HEK293 (cell line): ENCODE results near the gene ALDOA.

Source experiments
- AEBP2 ChIP-seq: fragments of 450-650 bp; formaldehyde crosslinking; IDR thresholded peaks from 2 replicates; pipeline ENCODE4 v1.5.1; 2016; ENCODE audit warnings: missing biosample characterization, missing genetic modification characterization, borderline replicate concordance
- BCL6B ChIP-seq: fragments of 450-650 bp; formaldehyde crosslinking; IDR thresholded peaks from 2 replicates; pipeline ENCODE4 v1.5.1; 2017; ENCODE audit warnings: missing biosample characterization, missing genetic modification characterization
- GFI1B ChIP-seq: fragments of 450-650 bp; formaldehyde crosslinking; IDR thresholded peaks from 2 replicates; pipeline ENCODE4 v1.5.1; 2016; ENCODE audit warnings: missing biosample characterization, missing genetic modification characterization
- GLI4 ChIP-seq: fragments of 450-650 bp; formaldehyde crosslinking; IDR thresholded peaks from 2 replicates; pipeline ENCODE4 v1.5.1; 2016; ENCODE audit warnings: missing biosample characterization, missing genetic modification characterization
- MEIS1 ChIP-seq: sonication (generic); formaldehyde crosslinking; IDR thresholded peaks from 2 replicates; pipeline ENCODE4 v1.8.1; 2022; ENCODE audit warnings: missing genetic modification reagents, mild to moderate bottlenecking, borderline replicate concordance
- PBX3 ChIP-seq: sonication (generic); formaldehyde crosslinking; IDR thresholded peaks from 2 replicates; pipeline ENCODE4 v1.8.1; 2022; ENCODE audit warnings: mild to moderate bottlenecking, moderate library complexity, missing genetic modification reagents
- PRDM6 ChIP-seq: fragments of 450-650 bp; formaldehyde crosslinking; IDR thresholded peaks from 2 replicates; pipeline ENCODE4 v1.5.1; 2017; ENCODE audit warnings: missing biosample characterization, missing genetic modification characterization
- SALL2 ChIP-seq: fragments of 450-650 bp; formaldehyde crosslinking; IDR thresholded peaks from 2 replicates; pipeline ENCODE4 v1.5.0; 2017; ENCODE audit warnings: missing biosample characterization, mild to moderate bottlenecking, missing genetic modification characterization, borderline replicate concordance
- SP3 ChIP-seq: fragments of 450-650 bp; formaldehyde crosslinking; IDR thresholded peaks from 2 replicates; pipeline ENCODE4 v1.5.1; 2016; ENCODE audit warnings: missing biosample characterization, missing genetic modification characterization
- SP7 ChIP-seq: fragments of 450-650 bp; formaldehyde crosslinking; IDR thresholded peaks from 2 replicates; pipeline ENCODE4 v1.5.1; 2016; ENCODE audit warnings: missing biosample characterization, missing genetic modification characterization
- TRIM28 ChIP-seq: IDR thresholded peaks from 2 replicates; pipeline ENCODE4 v1.6.1; 2011; ENCODE audit warnings: low read length, control low read depth, borderline replicate concordance
- YY1 ChIP-seq: fragments of 450-650 bp; formaldehyde crosslinking; IDR thresholded peaks from 2 replicates; pipeline ENCODE4 v1.5.1; 2018; ENCODE audit warnings: missing biosample characterization, missing genetic modification characterization
- ZBTB8A ChIP-seq: fragments of 450-650 bp; formaldehyde crosslinking; IDR thresholded peaks from 2 replicates; pipeline ENCODE4 v1.5.1; 2016; ENCODE audit warnings: missing biosample characterization, missing genetic modification characterization
- ZFP41 ChIP-seq: fragments of 450-650 bp; formaldehyde crosslinking; IDR thresholded peaks from 2 replicates; pipeline ENCODE4 v1.5.1; 2016; ENCODE audit warnings: missing biosample characterization, missing genetic modification characterization, borderline replicate concordance
- ZNF112 ChIP-seq: fragments of 450-650 bp; formaldehyde crosslinking; IDR thresholded peaks from 2 replicates; pipeline ENCODE4 v1.5.0; 2017; ENCODE audit warnings: missing biosample characterization, missing genetic modification characterization
- ZNF157 ChIP-seq: fragments of 450-650 bp; formaldehyde crosslinking; IDR thresholded peaks from 2 replicates; pipeline ENCODE4 v1.5.1; 2016; ENCODE audit warnings: missing biosample characterization, missing genetic modification characterization
- ZNF335 ChIP-seq: fragments of 450-650 bp; formaldehyde crosslinking; conservative IDR thresholded peaks from 2 replicates; pipeline ENCODE4 v1.5.1; 2016; ENCODE audit warnings: missing biosample characterization, missing genetic modification characterization
- ZNF362 ChIP-seq: fragments of 450-650 bp; formaldehyde crosslinking; IDR thresholded peaks from 2 replicates; pipeline ENCODE4 v1.5.1; 2016; ENCODE audit warnings: missing biosample characterization, missing genetic modification characterization
- ZNF398 ChIP-seq: fragments of 450-650 bp; formaldehyde crosslinking; IDR thresholded peaks from 2 replicates; pipeline ENCODE4 v1.5.1; 2017; ENCODE audit warnings: missing biosample characterization, missing genetic modification characterization
- ZNF416 ChIP-seq: fragments of 450-650 bp; formaldehyde crosslinking; IDR thresholded peaks from 2 replicates; pipeline ENCODE4 v1.5.1; 2016; ENCODE audit warnings: missing biosample characterization, missing genetic modification characterization
- ZNF423 ChIP-seq: fragments of 450-650 bp; formaldehyde crosslinking; IDR thresholded peaks from 2 replicates; pipeline ENCODE4 v1.5.1; 2016; ENCODE audit warnings: missing biosample characterization, missing genetic modification characterization
- ZNF488 ChIP-seq: fragments of 450-650 bp; formaldehyde crosslinking; IDR thresholded peaks from 2 replicates; pipeline ENCODE4 v1.5.1; 2016; ENCODE audit warnings: missing biosample characterization, missing genetic modification characterization
- ZNF529 ChIP-seq: fragments of 450-650 bp; formaldehyde crosslinking; IDR thresholded peaks from 2 replicates; pipeline ENCODE4 v1.5.1; 2017; ENCODE audit warnings: missing genetic modification characterization, missing biosample characterization; ENCODE audit not compliant: insufficient replicate concordance
- ZNF558 ChIP-seq: fragments of 450-650 bp; formaldehyde crosslinking; IDR thresholded peaks from 2 replicates; pipeline ENCODE4 v1.5.1; 2016; ENCODE audit warnings: missing biosample characterization, missing genetic modification characterization
- ZNF621 ChIP-seq: fragments of 450-650 bp; formaldehyde crosslinking; IDR thresholded peaks from 2 replicates; pipeline ENCODE4 v1.5.1; 2017; ENCODE audit warnings: missing biosample characterization, missing genetic modification characterization
- ZNF654 ChIP-seq: fragments of 450-650 bp; formaldehyde crosslinking; IDR thresholded peaks from 2 replicates; pipeline ENCODE4 v1.5.1; 2016; ENCODE audit warnings: low read depth, missing biosample characterization, missing genetic modification characterization
- ZNF664 ChIP-seq: fragments of 450-650 bp; formaldehyde crosslinking; IDR thresholded peaks from 2 replicates; pipeline ENCODE4 v1.5.1; 2016; ENCODE audit warnings: missing biosample characterization, missing genetic modification characterization
- ZNF707 ChIP-seq: fragments of 450-650 bp; formaldehyde crosslinking; IDR thresholded peaks from 2 replicates; pipeline ENCODE4 v1.5.1; 2016; ENCODE audit warnings: missing biosample characterization, missing genetic modification characterization
- ZSCAN23 ChIP-seq: fragments of 450-650 bp; formaldehyde crosslinking; IDR thresholded peaks from 2 replicates; pipeline ENCODE4 v1.5.1; 2016; ENCODE audit warnings: missing biosample characterization, missing genetic modification characterization

The ALDOA gene

GRCh38 chr16:30065943-30066760 lies 592 bp downstream of the ALDOA start (continued):
- no peak for TF ChIP-seq GLI4 (tag by site-specific recombination)
- TF ChIP-seq GFI1B: no peak; the same call in 1 of the 2 replicates
- no peak for TF ChIP-seq ZNF558 (tag by site-specific recombination)
- no peak for TF ChIP-seq ZNF621 (tag by site-specific recombination)
- no peak for TF ChIP-seq SP3 (tag by site-specific recombination)
- no peak for TF ChIP-seq ZNF664 (tag by site-specific recombination)
- no peak for TF ChIP-seq ZNF423 (tag by site-specific recombination)
- TF ChIP-seq ZNF112 (tag by site-specific recombination): no peak
- TF ChIP-seq ZSCAN23 (tag by site-specific recombination): peak; percentile 39; the same call in 1 of the 2 replicates
- TF ChIP-seq MEIS1: no peak
- no peak for TF ChIP-seq SALL2
- TF ChIP-seq TRIM28: no peak
- TF ChIP-seq ZNF529 (tag by site-specific recombination): no peak
- peak; percentile 65 for TF ChIP-seq YY1
- no peak for TF ChIP-seq ZNF416 (tag by site-specific recombination)
- no peak for TF ChIP-seq ZBTB8A
- no peak for TF ChIP-seq ZNF157 (tag by site-specific recombination)
- no peak for TF ChIP-seq SP7 (tag by site-specific recombination)
- peak; percentile 99 for TF ChIP-seq ZNF335 (tag by site-specific recombination)
- TF ChIP-seq ZFP41 (tag by site-specific recombination): no peak; the same call in 1 of the 2 replicates
- TF ChIP-seq ZNF362 (tag by site-specific recombination): no peak
- TF ChIP-seq ZNF654 (tag by site-specific recombination): no peak
- peak; percentile 26 for TF ChIP-seq ZNF398
- TF ChIP-seq PBX3 (CRISPR knock-in tag): no peak
- no peak for TF ChIP-seq PRDM6 (tag by site-specific recombination)
- TF ChIP-seq AEBP2 (tag by site-specific recombination): no peak
- no peak for TF ChIP-seq BCL6B (tag by site-specific recombination)
- TF ChIP-seq ZNF707 (tag by site-specific recombination): no peak
- no peak for TF ChIP-seq ZNF488 (tag by site-specific recombination)
